ENCODE results near the gene THSD7A.
"Not testable (repeated sequence)": the region's sequence is repeated elsewhere in the genome, so short reads cannot be mapped to it uniquely, and the experiment has no call there.

Gene THSD7A

DNA sequence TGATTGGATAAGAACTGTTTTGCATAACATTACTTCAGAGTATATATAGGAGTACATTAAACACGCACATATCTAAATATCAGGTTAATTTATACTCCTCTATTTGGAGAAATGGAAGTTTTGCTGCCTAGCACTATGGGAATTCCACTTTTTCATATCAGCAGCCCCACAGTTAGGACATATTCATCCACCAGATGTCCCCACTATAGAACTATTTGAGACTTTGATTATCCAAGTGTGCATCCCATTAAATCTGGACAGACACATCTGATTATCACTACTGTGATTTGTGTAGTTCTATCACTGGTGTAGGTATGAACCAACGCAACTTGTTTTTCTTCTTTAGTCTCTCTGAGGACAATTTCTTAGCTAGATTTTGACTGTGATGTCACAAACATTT is 345.7 kb downstream of the THSD7A start:
- no peak for DNase-seq

DNA sequence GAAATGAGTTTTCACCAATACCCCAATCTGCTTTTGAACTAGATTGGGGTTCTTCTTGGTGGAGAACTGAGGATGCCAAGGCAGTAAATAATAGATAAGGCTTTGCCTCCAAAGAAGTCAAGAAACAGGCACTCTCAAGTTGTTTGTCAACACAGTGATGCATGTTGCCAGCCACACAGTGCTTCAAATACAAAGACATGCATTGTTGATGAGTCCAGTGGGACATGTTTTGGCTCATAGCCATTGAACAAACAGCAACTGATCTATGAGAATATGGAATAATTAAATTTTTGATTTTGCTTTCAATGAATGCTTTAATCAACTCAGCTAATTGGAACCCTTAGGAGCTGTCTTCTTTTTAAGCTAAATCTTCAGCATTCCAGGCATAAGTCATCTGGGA is 346.4 kb downstream of the THSD7A start:
- no peak for DNase-seq

- no peak for DNase-seq
Observed at GRCh38 chr7:11480143-11480542, 351.9 kb downstream of the THSD7A start.

DNA sequence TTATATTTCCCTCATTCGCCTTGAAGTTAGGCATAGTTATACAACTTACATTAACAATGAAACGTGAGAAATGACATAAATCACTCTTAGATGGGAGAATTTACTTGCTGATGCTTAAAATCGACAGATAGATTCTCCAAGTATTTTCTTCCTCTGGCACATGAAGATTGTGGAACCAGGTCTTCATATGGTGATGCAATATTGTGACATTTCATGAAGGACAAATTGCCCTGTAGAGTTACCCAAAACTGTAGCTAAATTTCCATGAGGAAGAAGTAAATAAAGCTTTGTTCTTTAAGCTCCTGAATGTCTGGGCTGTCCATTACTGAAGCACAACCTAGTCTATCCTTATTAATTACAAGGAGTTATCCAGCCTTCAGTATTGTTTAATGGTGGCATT is 353.1 kb downstream of the THSD7A start:
- no peak for DNase-seq

DNA sequence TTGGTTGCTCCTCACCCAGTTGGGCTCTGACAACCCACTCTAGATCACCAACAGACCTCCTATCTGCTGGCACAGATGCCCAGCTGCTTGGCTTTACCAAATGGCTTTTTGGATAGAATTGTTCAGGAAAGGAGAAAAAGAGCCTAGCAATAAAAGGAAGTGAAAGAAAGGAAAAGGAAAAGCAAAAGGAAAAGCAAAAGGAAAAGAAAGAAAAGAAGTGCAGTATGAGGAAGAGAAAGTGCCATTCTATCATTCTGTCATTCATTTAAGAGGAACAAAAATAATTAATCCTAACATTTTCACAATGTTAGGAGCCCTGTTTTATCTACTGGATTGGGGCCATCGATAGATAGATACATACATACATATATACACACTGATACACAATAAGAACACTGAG is 353.6 kb downstream of the THSD7A start:
- DNase-seq, result no peak

- DNase-seq, result no peak
Observed at GRCh38 chr7:11474902-11475585, 357.0 kb downstream of the THSD7A start.

DNA sequence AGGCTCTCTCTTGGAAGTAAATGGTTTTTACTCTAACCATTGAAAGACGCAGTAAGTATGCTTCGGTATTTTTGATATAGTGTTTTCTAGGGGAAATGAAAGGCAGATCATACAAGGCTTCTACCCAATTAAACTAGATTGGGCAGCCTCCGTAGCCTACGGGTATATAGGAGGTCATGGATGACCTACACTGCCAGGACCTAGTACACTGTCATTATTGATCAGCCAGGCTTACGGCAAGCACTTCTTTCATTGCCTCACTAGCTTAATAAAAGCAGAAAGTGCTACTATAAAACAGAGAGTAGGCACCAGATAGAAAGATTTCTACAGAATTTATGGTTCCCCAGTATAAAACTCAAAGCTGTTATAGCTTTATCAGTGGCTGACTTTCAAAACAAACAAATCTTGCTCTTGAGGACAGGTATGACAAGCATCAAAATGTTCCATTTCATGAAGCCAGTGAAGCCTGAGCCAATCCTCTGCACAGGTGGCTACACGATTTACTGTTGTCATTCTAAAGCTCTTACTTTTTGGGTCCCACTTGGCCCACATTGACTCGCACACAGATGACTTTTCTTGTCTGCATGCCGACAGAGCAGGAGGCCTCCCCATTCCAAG is 358.1 kb downstream of the THSD7A start:
- DNase-seq, result no peak

DNA sequence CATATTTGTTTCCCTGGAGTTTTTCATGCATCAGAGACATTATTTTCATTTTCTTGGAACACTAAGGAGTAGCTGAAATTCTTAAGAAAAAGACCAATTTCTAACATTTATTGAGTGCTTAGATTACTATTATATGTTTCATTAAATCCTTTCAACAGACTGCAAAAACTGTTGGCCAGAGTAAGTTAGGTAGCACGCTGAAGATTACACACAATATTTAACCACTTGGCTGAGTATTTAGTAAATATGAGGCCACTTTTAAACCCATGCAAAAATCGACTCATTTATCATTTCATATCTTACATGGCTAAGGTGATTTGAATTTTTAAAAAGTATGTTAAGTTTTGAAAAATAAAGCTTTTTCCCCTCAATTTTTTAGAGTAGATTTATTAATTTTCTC is 358.8 kb downstream of the THSD7A start:
- no peak for DNase-seq

DNA sequence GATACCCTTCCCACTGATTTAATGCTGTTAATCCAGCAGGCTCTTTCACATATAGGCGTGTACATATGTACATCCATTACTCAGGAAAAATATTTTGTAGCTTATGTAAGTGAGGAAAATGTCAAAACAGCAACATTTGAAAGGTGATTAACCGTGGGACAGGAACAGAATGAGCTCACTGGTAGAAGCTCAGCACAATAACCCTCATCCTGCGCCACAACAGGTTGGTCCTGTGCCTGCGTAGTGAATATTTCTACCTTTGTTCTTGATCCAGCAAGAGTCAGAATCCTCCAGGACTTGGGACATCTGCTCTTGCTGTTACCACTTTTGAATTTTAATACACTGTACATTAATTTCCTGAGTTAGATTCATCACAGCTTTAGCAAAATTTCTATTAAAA is 359.4 kb downstream of the THSD7A start:
- no peak for DNase-seq

DNA sequence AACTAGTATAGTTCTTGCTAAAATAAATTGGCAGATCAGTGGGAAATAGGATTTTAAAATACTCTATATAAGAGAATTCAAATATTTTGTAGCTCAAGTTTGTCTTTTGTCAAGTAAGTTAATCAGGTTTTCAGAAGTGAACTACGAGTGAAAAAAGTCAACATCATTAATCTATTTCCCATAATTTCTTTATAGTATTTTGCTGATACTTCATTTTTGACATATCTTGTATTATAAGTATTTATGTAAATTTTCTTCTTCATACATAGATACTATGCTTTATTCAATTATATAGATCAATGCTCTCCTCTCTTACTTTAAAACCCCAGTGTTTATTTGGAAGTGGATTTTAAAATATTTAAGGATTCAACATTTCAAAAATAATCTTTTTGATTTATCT is 360.7 kb downstream of the THSD7A start:
- DNase-seq, result no peak

DNA sequence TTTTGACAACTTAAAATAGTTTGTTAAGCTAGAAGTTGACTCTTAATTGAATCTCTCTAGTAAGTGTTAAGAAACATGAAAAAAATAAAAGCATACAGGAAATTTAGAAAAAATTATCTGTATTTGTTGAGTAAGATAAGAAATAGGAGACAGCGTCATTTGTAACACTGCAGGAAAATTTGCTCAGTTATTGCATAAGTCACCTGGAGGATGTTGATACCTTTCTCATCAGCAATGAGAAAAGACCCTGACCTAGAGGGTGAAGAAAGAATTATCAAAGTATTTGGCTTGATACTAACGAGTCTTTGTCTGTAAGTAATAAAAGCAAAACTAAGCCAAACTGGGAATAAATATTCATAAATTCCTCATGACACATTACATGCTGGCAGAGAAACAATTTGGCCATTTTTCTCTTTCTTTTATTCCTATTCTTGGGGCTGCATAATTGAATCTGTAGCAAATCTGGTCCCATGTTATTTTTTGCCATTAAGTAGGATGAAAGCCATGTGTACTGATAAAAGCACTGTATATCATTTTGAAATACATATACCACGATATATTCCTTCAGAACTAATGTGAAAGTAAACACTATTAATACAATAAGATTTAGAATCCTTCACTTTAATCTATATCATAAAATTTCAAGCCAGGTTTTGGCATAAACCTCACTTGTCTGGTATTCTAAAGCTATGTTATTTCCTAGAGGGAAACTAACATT is 362.8 kb downstream of the THSD7A start:
- DNase-seq, result no peak

- DNase-seq, result no peak
Observed at GRCh38 chr7:11466517-11467105, 365.4 kb downstream of the THSD7A start.

DNA sequence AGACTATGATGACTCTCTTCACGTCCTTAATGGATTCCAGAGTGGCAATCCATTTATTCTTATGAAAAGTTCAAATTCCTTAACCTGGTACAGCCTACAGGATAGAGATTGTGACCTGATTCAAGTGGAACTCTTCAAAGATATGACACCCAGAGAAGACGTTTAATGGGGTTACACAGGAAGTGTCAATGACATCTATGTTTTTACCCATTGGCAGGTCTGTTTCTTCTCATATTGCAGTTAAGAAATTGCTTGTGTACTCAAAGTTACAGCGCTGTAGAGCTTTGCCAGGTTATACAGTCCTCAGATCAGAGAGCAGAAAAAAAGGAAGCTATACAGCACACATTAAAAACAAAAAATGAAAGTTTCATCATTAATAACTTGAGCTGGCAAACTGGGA is 367.4 kb downstream of the THSD7A start:
- DNase-seq, result no peak

GRCh38 chr7:11461946-11462345 is 370.1 kb downstream of the THSD7A start:
- no peak for DNase-seq

DNA sequence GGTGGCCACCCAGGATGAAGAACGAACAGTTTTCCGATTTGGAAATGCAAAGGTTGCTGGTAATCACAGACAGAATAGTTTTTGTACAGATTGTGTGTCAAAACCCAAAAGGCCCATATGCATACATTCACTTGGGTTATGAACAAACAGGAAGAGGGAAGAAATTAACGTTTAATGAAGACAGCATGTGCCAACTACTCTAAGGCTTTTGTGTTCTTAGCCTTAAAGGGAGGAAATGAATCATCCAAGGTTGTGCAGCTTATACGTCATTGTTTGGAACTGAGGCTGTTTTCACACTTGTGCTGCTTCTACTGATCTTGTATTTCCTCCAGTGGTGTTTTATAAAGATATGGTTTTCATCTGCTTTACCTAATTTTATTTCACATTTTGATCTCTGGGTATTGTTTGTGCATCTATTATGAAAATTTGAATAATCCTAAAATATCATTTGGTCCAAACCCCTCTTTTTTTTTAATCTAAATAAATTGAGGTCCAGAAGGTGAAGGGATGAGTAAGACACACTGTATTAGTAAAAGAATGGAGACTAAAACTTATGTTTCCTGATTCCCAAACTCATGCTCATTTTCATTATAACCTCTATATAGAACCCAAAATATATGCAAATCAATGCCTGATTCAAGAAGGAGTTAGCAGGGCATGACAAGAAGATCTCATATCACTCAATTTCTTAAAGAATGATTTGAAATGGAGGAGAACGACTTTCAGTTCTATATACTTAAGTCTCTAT is 373.1 kb downstream of the THSD7A start:
- DNase-seq, result no peak

GRCh38 chr7:11457419-11457818 is 374.6 kb downstream of the THSD7A start:
- DNase-seq, result no peak

DNA sequence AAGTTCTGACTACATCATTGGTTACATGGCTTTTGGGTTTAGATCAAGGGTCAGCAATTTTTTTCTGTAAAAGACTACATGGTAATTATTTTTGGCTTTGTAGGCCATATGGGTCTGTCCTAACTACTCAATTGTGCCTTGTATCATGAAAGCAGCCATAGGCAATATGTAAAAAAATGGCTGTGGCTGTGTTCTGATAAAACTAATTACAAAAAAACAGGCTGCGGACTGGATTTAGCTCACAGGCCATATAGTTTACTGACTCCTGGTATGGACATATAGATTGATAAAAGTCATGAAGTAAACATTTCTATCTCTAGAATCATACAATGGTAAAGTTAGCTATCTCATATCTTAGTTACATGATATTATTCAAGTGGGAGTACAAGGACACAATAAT is 375.4 kb downstream of the THSD7A start:
- DNase-seq, result no peak

GRCh38 chr7:11452476-11452875 is 379.5 kb downstream of the THSD7A start:
- no peak for DNase-seq

- DNase-seq, result no peak
Observed at GRCh38 chr7:11450281-11450680, 381.7 kb downstream of the THSD7A start.

- no peak for DNase-seq
Observed at GRCh38 chr7:11449316-11449715, 382.7 kb downstream of the THSD7A start.

- DNase-seq, result no peak
Observed at GRCh38 chr7:11448323-11448722, 383.7 kb downstream of the THSD7A start.

DNA sequence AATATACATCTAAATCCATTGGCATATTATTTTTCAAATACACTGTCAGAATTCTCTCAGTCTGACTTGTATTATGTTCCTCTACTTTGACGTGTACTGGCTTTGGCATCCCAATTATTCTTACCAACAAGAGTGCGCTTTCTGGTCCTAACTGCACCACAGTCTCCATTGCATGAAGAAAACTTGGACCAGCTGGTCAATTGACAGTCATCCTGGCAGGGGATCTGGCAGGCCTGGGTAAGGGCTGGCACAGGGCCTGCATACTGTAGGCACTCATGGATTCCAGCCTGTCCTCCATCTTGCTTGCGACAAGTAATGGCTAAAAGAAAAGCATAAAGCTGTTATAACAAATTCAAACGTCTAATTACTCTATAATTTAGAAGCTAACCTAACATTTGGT is 384.9 kb downstream of the THSD7A start:
- no peak for DNase-seq

DNA sequence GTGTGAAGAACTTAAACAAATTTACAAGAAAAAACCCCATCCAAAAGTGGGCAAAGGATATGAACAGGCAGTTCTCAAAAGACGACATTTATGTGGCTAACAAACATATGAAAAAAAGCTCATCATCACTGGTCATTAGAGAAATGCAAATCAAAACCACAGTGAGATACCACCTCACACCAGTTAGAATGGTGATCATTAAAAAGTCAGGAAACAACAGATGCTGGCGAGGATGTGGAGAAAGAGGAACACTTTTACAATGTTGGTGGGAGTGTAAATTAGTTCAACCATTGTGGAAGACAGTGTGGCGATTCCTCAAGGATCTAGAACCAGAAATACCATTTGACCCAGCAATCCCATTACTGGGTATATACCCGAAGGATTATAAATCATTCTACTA is 388.1 kb downstream of the THSD7A start:
- DNase-seq, result not testable (repeated sequence)

All from activated CD4-positive, alpha-beta T cell treated with anti-CD3 and anti-CD28 coated beads, Interleukin-2, amount 50 U/mL, for 4 hours (primary cell).